ENCODE measurements around the gene CEP89. TPM values are rescaled to one million over a fixed set of nuclear protein-coding genes. Genes with fewer than 3 reads are reported as not detected.
"Not testable (repeated sequence)": the region's sequence is repeated elsewhere in the genome, so short reads cannot be mapped to it uniquely, and the experiment has no call there.

Gene CEP89
- total RNA-seq, 1 donor from 2014 or later, result 28.5 TPM

DNA sequence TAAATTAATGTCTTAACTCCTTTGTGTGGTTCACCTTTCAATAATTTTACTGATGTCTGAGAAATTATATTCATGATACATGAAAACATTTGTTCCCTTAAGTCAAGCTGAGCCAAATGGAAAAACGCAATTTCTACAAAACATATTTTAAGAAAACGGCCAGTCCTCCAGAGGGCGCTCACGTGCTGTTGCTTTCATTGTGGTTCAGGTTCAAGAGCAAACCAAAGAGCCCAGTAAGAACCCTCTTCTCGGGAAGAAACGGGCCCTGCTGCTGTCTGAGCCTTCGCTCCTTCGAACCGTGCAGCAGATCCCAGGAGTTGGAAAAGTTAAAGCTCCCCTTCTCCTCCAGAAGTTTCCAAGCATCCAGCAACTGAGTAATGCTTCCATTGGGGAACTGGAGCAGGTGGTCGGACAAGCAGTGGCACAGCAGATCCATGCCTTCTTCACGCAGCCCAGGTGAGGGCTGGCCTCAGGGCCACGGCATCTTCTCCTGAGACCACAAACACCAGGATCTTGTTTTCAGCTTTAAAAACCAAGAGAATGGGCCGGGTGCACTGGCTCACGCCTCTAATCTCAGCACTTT is 4.6 kb upstream of the CEP89 start:
- no peak for ATAC-seq
- DNase-seq (ENCODE audit: low spot score), result peak; percentile 89
- intact Hi-C loops (cut with DNase I), result no loop called here

DNA sequence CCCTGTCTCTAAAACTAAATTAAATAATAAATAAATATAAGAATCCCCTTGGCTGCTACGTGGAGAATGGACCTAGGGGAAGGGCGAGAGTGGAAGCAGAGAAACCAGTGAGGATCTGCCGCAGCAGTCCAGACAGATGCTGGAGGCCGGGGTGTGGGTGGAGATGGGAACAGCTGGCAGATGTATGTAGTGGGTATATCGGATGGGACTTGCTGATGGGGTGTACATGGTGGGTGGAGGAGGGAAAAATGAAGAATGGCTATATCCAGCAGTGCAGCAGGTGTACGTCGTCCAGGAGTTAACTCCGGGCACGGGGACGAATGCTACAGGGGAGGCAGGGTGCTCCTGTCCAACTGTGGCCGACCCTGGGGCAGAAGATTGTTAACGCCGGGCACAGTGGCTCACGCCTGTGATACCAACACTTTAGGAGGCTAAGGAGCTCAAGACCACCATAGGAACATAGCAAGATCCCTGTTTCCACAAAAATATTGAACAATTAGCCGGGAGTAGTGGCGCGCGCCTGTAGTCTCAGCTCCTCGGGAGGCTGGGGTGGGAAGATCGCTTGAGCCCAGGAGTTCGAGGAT is 654 bp downstream of the CEP89 start:
- no peak for DNase-seq (ENCODE audit: low spot score)
- no peak for ATAC-seq
- intact Hi-C loops (cut with DNase I), result no loop called here

DNA sequence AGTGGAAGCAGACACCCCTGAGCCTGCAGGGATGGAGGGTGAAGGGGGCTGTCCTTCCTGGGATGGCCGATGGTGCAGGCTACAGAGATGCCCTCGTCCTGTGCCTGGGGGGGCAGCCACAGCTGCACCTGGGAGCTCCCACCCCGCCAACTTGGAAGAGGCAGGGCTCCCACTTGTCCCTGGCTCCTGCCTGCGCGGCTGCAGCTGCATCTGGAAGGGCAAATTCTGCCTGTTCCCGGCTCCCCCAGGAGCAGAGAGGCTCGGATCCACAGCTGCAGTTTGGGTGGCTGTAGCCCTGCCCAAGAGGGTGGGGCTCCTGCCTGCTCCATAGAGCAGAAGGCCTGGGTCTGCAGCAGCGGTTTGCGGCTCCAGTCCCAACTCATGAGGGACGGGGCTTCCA is 2.2 kb downstream of the CEP89 start:
- intact Hi-C loops (cut with DNase I), result no loop called here
- no peak for ATAC-seq
- DNase-seq (ENCODE audit: low spot score), result no peak

DNA sequence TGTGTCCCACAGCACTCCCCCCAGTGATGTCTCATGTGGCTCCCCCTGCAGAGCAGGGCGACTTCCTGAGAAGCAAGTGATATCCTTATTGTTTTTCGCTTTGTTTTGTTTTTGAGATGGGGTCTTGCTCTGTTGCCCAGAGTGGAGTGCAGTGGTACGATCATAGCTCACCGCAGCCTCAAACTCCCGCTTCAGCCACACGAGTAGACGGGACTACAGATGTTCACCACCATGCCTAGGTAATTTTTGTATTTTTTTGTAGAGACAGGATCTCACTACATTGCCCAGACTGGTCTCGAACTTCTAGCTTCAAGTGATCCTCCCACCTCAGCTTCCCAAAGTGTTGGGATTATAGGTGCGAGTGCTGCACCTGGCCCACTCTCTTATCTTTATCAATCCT is 5.0 kb downstream of the CEP89 start:
- intact Hi-C loops (cut with DNase I), result no loop called here
- DNase-seq (ENCODE audit: low spot score) (no peak), ATAC-seq (no peak)

DNA sequence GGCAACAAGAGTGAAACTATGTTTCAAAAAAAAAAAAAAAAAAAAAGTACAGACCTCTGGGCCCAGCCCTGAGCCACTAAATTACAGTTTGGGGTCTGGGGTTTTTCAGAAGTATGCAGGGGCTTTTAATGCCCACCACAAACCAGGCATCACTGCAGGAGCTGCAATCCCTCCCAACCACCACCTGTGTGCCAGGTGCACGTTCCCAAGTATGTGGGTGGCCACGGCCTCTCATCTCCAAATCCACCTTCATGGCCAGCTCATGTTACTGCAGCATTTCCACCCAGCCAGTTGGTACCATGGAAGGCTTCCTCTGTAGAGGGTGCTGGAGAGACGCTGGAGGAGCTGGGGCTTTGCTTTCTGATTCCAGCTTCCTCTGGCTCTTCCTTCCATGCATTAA is 26.5 kb downstream of the CEP89 start:
- intact Hi-C loops (cut with DNase I), result no loop called here
- no peak for DNase-seq (ENCODE audit: low spot score)

DNA sequence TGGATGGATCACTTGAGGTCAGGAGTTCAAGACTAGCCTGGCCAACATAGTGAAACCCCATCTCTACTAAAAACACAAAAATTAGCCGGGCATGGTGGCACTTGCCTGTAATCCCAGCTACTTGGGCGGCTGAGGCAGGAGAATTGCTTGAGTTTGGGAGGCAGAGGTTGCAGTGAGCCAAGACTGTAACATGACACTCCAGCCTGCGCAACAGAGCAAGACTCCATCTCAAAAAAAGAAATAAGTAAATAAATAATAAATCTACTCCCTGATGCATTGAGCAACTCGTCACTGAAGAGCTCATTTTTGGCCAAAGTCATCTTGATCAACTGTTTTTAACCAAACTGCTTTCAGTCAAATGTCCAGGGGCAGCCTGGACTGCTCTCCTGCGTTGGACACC is 30.5 kb downstream of the CEP89 start:
- intact Hi-C loops (cut with DNase I); DNase-seq (ENCODE audit: low spot score): not testable (repeated sequence)
- peak; percentile 32 for ATAC-seq

More for the DNA sequence above, 26.5 kb downstream of the CEP89 start:
- ATAC-seq, result no peak

DNA sequence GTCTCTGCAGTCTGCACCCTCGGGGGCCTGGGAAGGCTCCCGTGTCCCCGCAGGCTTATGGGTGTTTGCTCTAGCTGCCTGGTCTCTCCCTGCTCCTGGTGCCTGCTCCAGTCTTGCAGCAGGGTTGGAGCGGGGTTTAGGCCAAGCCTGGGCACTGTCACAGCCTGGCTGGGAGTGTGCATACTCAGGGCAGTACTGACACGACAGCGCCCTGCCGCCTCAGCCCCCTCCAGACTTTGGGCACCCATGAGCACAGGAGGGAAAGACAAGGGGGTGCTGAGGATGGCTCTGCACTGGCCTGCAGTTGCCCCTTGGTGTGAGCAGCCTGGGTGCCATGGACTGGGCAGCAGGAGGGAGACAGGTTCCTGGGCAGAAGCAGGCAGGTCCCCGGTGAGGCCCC is 35.7 kb downstream of the CEP89 start:
- intact Hi-C loops (cut with DNase I), result no loop called here
- no peak for ATAC-seq
- DNase-seq (ENCODE audit: low spot score), result no peak

DNA sequence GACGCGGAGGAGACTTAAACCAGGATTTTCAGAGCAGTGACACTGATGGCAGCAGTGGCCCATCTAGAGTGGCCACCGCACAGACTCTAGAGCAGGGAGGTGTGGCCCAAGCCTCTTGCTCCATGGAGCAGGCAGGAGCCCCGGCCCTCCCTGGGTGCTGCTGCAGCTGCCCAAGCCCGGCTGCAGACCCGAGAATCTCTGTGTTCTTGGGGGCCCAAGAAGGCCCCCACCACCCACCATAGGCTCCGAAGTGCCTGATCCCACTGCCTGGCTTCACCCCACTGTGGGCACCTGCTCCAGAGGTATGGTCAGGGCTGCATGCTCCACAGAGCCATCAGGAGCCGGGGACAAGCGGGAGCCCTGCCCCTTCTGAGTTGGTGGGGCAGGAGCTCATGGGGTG is 36.1 kb downstream of the CEP89 start:
- intact Hi-C loops (cut with DNase I), result no loop called here
- ATAC-seq (no peak), DNase-seq (ENCODE audit: low spot score) (no peak)

DNA sequence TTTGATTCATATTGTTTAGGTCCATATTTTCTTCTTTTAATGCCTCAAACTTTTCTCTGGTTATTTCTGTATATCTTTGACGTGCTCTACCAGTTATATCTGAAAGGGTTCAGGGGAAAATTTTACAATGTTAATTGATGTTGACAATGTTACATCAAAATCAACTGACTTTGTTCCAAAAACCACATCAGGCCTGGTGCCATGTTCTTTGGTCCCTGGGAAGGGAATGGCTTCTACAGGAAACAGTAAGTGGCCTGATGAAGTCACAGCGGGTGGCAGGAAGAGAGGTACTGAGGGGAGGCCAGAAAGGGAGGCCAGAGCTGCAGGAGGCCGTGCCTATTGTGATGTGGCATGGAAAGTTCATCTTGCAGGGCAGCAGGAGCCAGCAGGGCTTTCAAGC is 38.2 kb downstream of the CEP89 start:
- ATAC-seq (no peak), DNase-seq (ENCODE audit: low spot score) (no peak)
- intact Hi-C loops (cut with DNase I), result no loop called here

DNA sequence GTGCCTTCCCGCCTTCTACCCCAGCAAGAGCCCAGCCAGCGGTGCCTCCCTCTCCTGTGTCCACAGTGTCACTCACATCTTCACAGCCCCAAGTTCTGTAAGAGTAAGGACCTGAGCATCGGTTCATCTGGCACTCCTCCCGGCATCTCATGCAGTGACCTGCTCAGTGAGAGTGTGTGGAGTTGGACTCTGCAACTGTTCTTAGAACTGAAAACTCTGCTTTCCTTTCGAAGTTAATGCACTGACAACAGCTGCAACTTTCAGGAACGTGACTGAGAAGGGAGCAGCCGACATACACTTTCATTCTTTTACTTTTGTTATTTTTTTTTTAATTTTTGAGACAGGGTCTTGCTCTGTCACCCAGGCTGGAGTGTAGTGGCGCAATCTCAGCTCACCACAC is 41.2 kb downstream of the CEP89 start:
- intact Hi-C loops (cut with DNase I), result no loop called here
- ATAC-seq, result no peak
- no peak for DNase-seq (ENCODE audit: low spot score)

DNA sequence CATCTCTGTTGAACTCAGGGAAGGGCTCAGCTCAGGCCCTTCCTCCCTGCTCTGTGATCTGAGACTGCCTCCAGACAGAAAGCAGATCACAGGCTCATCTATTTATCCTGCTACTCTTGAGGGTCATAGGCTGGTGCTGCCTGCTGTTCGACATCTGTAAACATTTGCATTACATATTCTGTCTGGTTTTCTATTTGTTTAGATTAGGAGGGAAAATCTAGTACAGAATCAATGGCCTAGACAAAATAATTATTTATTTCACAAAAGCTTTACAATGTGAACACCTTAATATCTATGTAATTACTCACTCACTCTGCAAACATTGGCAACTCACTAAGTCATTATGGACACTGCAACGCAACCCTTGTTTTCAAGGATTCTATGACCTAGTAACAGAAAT is 43.0 kb downstream of the CEP89 start:
- DNase-seq (ENCODE audit: low spot score) (no peak), ATAC-seq (no peak)
- intact Hi-C loops (cut with DNase I), result no loop called here

DNA sequence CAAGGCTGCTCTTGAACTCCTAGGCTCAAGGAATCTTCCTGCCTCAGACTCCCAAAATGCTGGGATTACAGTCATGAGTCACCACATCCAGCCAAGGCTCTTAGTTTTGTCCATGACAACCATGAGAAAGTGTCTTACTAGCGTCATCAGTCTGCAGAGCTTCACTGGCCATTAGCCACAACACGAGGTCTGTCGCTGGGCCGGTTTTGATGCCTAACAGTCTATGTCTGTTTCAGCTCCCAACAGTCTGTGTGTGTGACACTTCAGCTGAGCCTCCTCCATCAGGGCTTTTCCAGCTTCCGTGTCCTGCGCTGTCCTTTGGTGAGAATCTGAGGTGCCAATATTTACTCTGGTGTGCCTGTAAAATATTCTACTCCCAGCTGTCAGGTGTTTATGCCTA is 47.6 kb downstream of the CEP89 start:
- DNase-seq (ENCODE audit: low spot score), result no peak
- no peak for ATAC-seq
- intact Hi-C loops (cut with DNase I), result no loop called here

DNA sequence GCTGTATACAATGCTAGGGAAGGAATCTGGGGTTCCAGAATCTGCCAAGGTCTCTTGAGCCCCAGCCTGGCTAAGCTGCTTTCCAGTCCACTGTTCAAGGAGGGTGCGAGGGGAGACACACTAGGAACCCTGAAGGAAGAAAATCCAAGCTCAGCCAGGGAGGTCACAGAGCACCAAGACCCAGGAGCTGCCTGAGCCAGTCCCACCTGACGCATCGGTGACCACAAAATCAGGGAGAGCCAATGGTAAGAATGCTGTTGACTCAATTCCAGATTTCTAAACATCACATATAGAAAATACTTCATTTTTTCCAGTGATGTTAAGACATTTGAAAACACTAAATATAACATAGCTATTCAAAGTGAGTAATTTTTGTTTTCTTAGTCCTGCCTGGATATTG is 50.1 kb downstream of the CEP89 start:
- intact Hi-C loops (cut with DNase I), result no loop called here
- no peak for ATAC-seq
- no peak for DNase-seq (ENCODE audit: low spot score)

DNA sequence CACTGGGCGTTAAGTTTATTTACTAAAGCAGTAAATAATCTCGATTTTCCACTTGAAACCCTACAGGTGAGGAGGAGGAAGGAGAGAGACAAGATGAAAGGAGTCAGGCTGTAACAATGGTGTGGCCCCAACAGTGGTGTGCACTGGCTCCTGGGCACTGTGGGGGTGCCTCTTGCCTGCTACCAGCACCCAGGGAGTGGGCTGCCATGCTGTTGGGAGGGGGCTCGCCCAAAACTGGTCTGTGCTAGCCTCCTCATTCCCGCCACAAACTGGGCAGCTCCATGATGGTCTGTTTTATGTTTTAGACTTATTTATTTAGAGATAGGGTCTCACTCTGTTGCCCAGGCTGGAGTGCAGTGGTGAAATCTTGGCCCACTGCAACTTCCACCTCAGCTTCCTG is 52.4 kb downstream of the CEP89 start:
- no peak for DNase-seq (ENCODE audit: low spot score)
- ATAC-seq, result no peak
- intact Hi-C loops (cut with DNase I), result no loop called here

DNA sequence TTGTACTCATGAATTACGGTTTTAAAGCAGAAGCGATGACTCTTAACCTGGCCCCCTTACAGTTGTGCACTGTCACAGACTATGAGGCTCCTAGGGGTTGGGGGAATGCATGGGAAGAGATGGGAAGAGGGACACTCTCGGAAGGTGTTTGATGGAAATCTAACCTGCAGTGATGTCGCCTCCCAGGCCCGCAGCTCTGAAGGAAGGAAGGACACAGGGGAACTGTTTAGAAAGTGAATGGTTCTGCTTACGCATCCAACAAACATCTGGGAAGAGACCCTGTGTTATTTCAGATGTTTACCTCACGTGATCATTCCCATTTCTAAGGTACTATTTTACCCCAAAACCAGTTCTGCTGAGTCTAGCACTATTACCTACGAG is 54.2 kb downstream of the CEP89 start:
- intact Hi-C loops (cut with DNase I), result no loop called here
- ATAC-seq, result no peak
- no peak for DNase-seq (ENCODE audit: low spot score)

DNA sequence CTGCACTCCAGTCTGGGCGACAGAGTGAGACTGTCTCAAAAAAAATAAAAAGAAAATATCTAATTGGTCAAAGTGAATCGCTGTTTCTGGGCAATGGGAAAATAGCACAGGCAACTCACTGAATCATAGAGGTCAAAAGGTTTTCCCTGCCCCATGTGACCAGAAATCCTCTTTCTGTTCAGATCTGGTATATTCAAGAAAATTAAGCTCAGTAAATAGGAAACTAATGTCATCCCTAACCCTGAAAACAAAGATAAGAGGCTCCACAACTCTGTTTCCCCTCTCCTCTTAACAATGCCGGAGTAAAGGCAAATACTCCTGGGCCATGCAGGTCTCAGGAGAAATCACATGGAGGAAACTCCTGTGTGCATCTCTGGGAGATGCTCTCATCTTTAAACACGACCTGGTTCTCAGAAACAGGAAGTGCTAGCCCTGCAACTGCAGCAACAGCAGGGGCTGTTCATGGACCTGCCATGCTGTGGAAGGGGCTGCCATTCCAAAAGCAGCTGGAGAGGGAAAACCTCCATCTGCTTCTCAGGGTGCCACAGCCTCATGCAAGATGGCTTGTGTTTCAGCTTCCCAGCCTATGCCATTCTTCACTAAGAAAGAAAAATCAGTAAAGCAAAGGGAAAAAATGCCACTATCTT is 54.7 kb downstream of the CEP89 start:
- no peak for ATAC-seq
- intact Hi-C loops (cut with DNase I), result no loop called here
- DNase-seq (ENCODE audit: low spot score), result no peak

DNA sequence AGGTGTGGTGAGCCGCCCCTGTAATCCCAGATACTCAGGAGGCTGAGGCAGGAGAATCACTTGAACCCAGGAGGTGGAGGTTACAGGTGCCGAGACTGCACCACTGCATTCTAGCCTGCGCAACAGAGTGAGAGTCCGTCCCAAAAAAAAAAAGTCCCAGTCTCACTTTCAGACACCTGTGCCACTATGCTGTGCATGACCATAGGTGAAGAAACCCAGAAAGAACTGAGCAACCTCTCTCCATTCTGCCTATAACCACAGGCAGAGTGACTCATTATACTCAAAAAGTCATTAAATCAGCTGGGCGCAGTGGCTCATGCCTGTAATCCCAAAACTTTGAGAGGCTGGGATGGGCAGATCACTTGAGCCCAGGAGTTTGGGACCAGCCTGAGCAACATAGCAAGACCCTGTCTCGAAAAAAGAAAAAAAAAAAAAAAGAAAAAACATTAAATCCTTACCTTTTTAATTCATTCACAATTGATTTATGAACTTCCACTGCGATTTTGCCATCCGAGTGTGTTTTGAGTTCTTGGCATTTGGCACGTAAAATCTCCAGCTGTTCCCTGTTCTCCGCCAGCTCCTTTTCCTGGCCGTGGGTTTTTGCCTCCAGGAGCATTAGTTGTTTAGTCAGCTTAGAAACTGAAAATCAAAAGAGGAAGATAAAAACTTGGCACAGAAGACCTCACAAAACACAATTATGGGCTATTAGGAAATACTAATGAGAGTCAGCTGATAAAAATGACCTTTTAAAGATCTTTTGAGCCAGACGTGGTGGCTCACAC is 56.7 kb downstream of the CEP89 start:
- DNase-seq (ENCODE audit: low spot score) (no peak), ATAC-seq (no peak)
- intact Hi-C loops (cut with DNase I), result no loop called here

DNA sequence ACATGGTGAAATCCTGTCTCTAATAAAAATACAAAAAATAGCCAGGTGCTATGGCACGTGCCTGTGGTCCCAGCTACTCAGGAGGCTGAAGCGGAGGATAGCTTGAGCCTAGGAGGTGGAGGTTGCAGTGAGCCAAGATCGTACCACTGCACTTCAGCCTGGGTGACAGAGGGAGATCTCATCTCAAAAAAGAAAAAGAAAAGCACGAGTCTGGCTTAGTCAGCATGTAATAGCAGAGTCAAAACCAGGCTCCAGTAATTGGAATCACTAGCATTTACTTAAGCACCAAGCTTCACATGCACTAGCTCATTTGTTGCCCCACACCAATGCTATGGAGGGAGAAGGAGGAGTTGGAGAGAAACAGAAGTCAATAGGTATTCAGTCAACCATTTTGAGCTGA is 60.3 kb downstream of the CEP89 start:
- no peak for DNase-seq (ENCODE audit: low spot score)
- intact Hi-C loops (cut with DNase I), result no loop called here
- ATAC-seq, result no peak

DNA sequence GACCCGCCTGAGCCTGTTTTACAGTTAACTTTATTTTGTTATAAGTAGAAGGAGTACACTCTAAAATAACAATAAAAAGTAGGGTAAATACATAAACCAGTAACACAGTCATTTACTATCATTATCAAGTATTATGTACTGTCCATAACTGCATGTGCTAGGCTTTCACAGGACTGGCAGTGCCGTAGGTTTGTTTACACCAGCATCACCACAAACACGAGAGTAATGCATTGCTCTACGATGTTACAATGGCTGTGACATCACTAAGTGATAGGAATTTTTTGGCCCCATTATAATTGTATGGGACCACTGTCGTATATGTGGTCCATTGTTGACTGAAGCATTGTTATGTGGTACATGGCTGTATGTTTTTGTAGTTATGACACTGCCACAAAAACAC is 60.9 kb downstream of the CEP89 start:
- intact Hi-C loops (cut with DNase I), result no loop called here
- ATAC-seq (no peak), DNase-seq (ENCODE audit: low spot score) (no peak)

DNA sequence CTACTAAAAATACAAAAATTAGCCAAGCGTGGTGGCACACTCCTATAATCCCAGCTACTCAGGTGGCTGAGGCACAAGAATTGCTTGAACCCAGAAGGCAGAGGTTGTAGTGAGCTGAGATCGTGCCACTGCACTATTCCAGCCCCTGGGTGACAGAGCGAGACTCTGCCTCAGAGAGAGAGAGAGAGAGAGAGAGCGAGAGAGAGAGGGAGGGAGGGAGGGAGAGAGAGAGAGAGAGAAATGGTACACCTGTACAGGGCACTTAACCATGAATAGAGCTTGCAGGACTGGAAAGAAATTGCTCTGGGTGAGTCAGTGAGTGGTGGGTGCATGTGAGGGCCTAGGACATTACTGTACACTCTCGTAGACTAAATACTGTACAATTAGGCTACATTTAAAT is 61.7 kb downstream of the CEP89 start:
- intact Hi-C loops (cut with DNase I), result no loop called here
- DNase-seq (ENCODE audit: low spot score) (no peak), ATAC-seq (no peak)
